Jurkat, Clone E6-1 (cell line): ENCODE data around the gene ATF7IP.
"Not testable (repeated sequence)": the region's sequence is repeated elsewhere in the genome, so short reads cannot be mapped to it uniquely, and the experiment has no call there.

Experiments used
- DNase-seq: peaks from one replicate; pipeline ENCODE4 v3.0.0-alpha.2; 2011; ENCODE audit warnings: low read depth, low spot score
- H3K4me3 ChIP-seq: 2 replicates; pipeline ENCODE4 v1.5.1; 2011; ENCODE audit warnings: mild to moderate bottlenecking, low read length, control low read depth, moderate library complexity

The ATF7IP gene

DNA sequence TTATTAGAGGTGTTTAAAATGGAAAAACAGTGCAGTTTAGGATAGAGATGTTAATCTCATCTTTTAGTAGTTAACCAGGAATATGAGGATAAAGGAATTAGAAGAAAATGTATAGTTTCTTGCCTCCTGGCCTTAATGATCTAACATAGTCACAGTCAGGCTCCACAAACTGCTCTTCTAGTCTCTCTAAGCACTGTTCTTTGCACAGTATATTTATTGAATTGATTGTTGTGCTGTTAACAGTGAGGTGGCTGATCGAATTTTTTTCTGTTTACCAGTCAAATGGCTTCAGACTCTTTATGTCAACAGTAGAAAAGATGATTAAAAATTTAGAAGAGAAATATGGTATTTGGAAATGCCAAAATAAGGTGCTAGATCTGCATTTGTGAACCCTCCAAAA lies 37.8 kb downstream of the ATF7IP start:
- no peak overlapping the region for H3K4me3 ChIP-seq
- DNase-seq, result no peak

DNA sequence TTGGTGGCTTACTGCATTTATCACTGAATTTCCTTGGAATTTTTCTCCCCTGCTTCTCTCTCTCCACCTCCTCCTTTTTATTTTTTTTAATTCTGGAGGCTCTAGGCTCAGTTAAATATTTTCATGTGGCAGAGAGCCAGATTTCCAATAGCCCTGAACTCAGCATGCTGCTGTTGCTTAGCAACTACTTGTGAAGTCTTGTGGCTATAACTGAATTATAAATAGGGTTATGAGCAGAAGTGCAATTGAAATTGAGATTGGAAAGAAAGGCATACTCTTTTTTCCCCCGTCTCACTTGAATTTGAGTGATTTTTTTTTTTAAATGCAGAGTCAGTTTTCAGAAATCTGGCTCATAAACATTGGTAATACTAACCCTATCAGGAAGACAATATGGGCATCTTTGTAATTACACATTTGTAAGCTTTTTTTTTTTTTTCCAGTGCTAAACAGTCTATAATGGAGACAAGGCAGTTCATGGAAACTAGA lies 38.3 kb downstream of the ATF7IP start:
- peak; percentile 55 for DNase-seq

GRCh38 chr12:14405407-14405806 lies 39.9 kb downstream of the ATF7IP start:
- not testable (repeated sequence) for H3K4me3 ChIP-seq

More for the DNA sequence above, 38.3 kb downstream of the ATF7IP start:
- H3K4me3 ChIP-seq, result no peak overlapping the region

DNA sequence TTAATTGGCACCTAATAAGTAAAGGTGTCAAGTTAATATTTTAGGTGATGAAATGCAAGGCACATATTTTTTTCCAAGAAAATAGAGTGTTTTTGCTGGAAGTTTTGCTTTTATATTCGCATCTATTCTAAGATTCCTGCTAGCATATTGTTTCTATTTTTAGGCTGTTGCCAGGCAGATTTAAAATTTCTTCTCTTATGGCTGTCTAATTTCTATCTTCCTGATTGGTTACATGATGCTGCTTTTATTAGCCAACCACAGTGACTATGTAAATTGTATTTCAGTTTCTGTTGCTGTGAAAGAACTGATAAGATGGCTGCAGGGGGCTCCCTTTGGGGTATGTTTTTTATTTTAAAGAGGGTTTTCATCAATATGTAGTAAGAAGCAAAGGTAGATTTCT lies 42.7 kb downstream of the ATF7IP start:
- no peak overlapping the region for H3K4me3 ChIP-seq
- no peak for DNase-seq

More at GRCh38 chr12:14405407-14405806, 39.9 kb downstream of the ATF7IP start:
- DNase-seq, result not testable (repeated sequence)

DNA sequence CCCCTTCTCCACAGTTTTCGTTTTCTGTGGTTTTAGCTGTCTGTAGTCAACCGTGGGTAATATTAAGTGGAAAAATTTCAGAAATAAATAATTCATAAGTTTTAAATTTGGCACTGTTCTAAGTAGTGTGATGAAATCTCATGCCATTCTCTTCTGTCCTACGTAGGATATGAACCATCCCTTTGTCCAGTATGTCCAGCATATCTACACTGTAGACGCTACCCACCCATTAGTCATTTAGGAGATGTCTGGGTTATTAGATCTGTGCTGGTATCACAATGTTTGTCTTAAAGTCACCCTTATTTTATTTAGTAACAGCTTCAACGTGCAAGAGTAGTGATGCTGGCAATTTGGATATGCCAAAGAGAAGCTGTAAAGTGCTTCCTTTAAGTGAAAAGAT lies 44.7 kb downstream of the ATF7IP start:
- H3K4me3 ChIP-seq, result no peak overlapping the region
- no peak for DNase-seq

GRCh38 chr12:14410841-14411569 lies 45.5 kb downstream of the ATF7IP start:
- no peak for DNase-seq
- H3K4me3 ChIP-seq, result no peak overlapping the region

DNA sequence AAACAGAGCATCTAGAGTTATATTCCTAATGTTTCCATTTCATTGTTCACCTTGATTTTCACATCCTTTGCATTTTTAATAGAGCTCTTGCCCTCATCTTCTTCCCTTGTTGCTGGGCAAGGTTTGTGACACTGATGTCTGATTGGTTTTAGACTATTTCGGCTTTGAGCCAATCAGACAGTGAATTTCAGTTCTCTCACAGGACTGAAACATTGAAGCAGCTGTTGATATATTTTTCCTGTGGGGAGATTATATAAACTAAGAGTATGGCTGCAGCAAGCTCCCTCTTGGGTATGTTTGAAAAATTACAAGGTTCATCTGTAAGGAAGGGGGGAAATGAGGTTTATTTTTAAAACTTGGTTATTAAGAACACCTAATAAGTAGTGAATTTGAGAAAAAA lies 51.2 kb downstream of the ATF7IP start:
- no peak overlapping the region for H3K4me3 ChIP-seq
- peak; percentile 89 for DNase-seq

GRCh38 chr12:14417715-14418114 lies 52.2 kb downstream of the ATF7IP start:
- no peak overlapping the region for H3K4me3 ChIP-seq
- DNase-seq, result peak; percentile 90

DNA sequence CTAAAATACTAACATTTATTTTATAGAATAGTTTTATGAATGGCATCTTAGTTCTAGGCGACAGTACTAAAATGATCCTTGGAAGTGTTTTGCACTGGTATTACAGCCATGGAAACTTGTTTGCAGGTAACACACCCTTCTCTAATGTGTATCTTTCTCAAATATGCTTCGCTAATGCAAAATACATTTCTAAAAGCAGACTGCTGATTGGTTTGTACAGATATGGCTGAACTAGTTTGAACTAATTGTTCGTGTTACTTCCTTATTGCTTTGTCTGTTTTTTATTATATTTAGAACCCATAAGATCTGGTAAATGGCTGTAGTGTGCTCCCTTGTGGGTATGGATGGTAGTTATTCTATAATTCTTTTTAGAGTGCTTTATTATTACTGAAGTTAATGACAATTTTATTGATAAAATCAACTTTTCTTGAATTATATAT lies 53.0 kb downstream of the ATF7IP start:
- no peak overlapping the region for H3K4me3 ChIP-seq
- DNase-seq, result no peak

DNA sequence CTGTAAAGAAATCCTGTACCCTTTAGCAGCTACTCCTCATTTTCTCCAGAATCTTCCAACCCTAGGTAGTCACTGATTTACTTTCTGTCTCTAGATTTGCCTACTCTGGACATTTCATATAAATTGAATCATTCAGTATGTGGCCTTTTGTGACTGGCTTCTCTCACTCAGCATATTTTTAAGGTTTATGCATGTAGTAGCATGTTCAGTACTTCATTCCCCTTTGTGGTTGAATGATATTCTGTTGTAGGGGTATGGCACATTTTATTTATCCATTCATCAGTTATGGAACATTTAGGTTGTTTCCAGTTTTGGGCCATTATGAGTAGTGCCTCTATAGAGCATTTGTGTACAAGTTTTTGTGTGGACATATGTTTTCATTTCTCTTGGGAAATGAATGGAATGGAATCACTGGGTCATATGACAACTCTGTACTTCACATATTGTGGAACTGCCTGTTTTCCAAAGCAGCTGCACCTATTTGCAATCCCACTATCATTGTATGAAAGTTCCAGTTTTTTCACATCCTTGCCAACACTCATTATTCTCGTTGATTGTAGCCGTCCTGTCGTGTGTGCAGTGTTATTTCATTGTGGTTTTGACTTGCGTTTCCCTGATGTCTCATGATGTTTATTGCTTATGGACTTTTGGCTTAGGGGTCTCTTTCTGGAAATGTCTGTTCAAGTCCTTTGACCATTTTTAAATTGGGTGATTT lies 57.2 kb downstream of the ATF7IP start:
- DNase-seq, result no peak
- no peak overlapping the region for H3K4me3 ChIP-seq

GRCh38 chr12:14424545-14424944 lies 59.1 kb downstream of the ATF7IP start:
- DNase-seq, result no peak
- no peak overlapping the region for H3K4me3 ChIP-seq

- no peak overlapping the region for H3K4me3 ChIP-seq
- DNase-seq, result no peak
Measured at GRCh38 chr12:14426792-14427191, 61.3 kb downstream of the ATF7IP start.

GRCh38 chr12:14427929-14428328 lies 62.4 kb downstream of the ATF7IP start:
- DNase-seq, result no peak
- no peak overlapping the region for H3K4me3 ChIP-seq

DNA sequence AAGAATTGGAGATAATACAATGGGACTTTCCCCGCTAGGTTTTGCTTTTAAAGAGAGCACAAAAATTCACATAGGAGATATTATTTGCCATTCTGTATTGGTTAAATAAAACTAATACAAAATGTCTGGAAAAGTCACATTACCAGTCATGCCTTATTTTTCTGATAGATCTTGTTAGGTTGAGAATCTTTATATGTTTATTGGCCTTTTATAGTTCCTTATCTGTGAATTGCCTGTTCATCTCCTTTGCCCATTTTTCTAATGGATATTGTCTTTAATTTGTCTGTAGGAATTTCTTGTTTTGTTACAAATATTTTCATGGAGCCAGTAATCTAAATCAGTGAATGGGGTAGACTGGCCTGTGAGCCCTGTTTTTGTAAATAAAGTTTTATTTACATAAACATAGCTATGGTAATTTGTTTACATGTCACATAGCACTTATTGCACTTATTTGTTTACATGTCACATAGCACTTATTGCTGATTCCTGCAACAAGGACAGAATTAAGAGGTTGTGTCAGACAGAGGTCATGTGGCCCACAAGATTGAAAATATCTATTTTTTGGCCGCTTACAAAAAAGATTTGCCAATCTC lies 65.0 kb downstream of the ATF7IP start:
- DNase-seq, result no peak
- H3K4me3 ChIP-seq, result no peak overlapping the region

GRCh38 chr12:14431975-14432374 lies 66.5 kb downstream of the ATF7IP start:
- no peak for DNase-seq
- no peak overlapping the region for H3K4me3 ChIP-seq

GRCh38 chr12:14435627-14436026 lies 70.1 kb downstream of the ATF7IP start:
- DNase-seq, result no peak
- H3K4me3 ChIP-seq, result no peak overlapping the region

- no peak for DNase-seq
- no peak overlapping the region for H3K4me3 ChIP-seq
Measured at GRCh38 chr12:14442221-14442881, 76.9 kb downstream of the ATF7IP start.

DNA sequence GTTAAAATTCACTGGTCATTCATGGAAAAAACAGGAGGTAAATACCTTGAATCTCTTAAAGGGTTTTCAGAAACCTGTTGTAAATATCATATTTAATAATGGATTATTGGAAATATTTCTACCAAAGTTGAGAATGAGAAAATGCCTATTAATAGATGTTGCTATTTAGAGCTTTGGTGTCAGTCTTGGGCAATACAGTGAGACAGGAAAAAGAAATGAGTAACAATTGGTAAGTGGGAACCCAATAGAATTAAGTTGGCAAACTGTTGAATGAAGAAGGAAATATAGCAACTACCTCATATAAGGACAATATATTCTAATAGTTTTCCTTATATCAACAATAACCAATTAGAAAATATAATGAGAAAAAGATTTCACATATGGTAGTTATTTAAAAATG lies 78.0 kb downstream of the ATF7IP start:
- H3K4me3 ChIP-seq, result no peak overlapping the region
- no peak for DNase-seq

DNA sequence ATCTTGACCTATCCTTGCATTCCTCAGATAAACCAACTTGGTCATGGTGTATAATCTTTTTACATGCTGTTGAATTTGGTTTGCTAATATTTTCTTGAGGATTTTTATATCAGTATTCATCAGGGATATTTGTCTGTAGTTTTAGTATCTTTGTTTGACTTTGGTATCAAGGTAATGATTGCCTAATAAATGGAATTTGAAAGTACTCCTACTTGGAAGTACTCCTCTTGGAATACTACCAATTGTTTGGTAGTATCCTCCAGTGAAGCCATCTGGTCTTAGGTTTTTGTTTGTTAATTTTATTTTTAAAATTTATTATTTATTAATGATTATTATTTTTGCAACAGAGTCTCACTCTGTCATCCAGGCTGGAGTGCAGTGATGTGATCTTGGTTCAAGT lies 85.0 kb downstream of the ATF7IP start:
- no peak overlapping the region for H3K4me3 ChIP-seq
- DNase-seq, result no peak

DNA sequence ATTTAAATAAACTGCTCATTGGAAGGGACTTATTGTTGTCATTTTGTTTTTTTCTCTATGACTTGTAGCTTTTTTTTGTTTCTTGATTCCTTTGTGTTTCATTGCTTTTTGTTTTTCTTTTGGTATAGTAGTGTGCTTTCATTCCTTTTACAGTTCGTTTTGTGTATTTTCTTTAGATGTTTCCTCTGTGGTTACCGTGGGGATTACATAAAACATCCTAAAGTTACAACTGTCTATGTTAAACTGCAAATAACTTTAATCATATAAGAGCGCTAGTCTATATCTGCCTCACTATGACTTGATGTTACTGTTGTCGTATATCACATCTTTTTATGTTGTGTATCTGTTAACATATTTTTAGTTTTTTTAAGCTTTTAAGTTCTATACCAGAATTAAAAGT lies 86.9 kb downstream of the ATF7IP start:
- H3K4me3 ChIP-seq, result no peak overlapping the region
- DNase-seq, result peak; percentile 37
